A549 (cell line): ENCODE results near the gene AAGAB. TPM values are rescaled to one million over a fixed set of nuclear protein-coding genes. Genes with fewer than 3 reads are reported as not detected.

ENCODE experiments used
- ATAC-seq, 2 experiments: fragments of 200-7000 bp in 1 of 2; fragments of >200 bp in 1 of 2; cut with Nextera tagmentation in 1 of 2; cut with Tn5 transposase in 1 of 2; 3 replicates each; pipeline versions ENCODE4 v1.8.0 to v1.9.1; 2018 to 2020; ENCODE audit warnings: mild to moderate bottlenecking in 1 of 2, moderate library complexity in 1 of 2
- CTCF ChIA-PET: fragments of 300-600 bp; sonication (Branson Sonifier 250); formaldehyde crosslinking; extraction: SDS; loops from one replicate; lab custom pipeline; 2021; ENCODE audit warnings: antibody characterized with exemption, inconsistent platforms; lab: Yijun Ruan, JAX
- POLR2A ChIA-PET: fragments of 350-600 bp; formaldehyde crosslinking; extraction: SDS; loops from one replicate; lab custom pipeline; 2021; ENCODE audit warnings: antibody characterized with exemption, inconsistent platforms; lab: Yijun Ruan, JAX
- DNase-seq, 2 experiments: peaks; one replicate each; pipeline versions ENCODE4 v3.0.0 to v3.0.0-alpha.2; 2011 to 2016; ENCODE audit warnings: low read depth in 1 of 2, low spot score in 1 of 2
- FAIRE-seq: peaks from 2 replicates; lab custom pipeline; 2011; peaks lifted over from hg19 to GRCh38; lab: Jason Lieb, UNC
- H3K27ac ChIP-seq, 2 experiments: fragments of >200 bp; sonication (Bioruptor Twin); formaldehyde crosslinking; 3 replicates each; pipeline ENCODE4 v1.5.1; 2016 to 2017
- H3K4me1 ChIP-seq: fragments of >200 bp; sonication (Bioruptor Twin); formaldehyde crosslinking; 3 replicates; pipeline ENCODE4 v1.6.1; 2016
- H3K4me2 ChIP-seq: fragments of >200 bp; sonication (Bioruptor Twin); formaldehyde crosslinking; 3 replicates; pipeline ENCODE4 v1.6.1; 2016
- H3K4me3 ChIP-seq: fragments of >200 bp; sonication (Bioruptor Twin); formaldehyde crosslinking; 3 replicates; pipeline ENCODE4 v1.5.1; 2016
- H3K9me3 ChIP-seq: fragments of >200 bp; sonication (Bioruptor Twin); formaldehyde crosslinking; 3 replicates; pipeline ENCODE4 v1.6.1; 2016
- CEBPB ChIP-seq, 2 experiments: fragments of >200 bp in 1 of 2; sonication (Bioruptor Twin) in 1 of 2; formaldehyde crosslinking in 1 of 2; IDR thresholded peaks; 2 replicates each; pipeline ENCODE4 v1.6.1; 2012 to 2016
- CHD2 ChIP-seq: fragments of 150-350 bp; IDR thresholded peaks from 2 replicates; pipeline ENCODE4 v1.6.1; 2014; ENCODE audit warnings: low read length; ENCODE audit not compliant: partially characterized antibody
- FOSB ChIP-seq: fragments of 250-450 bp; sonication (Bioruptor Pico); IDR thresholded peaks from 2 replicates; pipeline ENCODE4 v1.5.0; 2020; ENCODE audit warnings: mild to moderate bottlenecking, moderate library complexity
- HOXB5 ChIP-seq: fragments of 250-450 bp; sonication (Bioruptor Pico); IDR thresholded peaks from 2 replicates; pipeline ENCODE4 v1.5.0; 2020; ENCODE audit warnings: mild to moderate bottlenecking, moderate library complexity
- MYC ChIP-seq: IDR thresholded peaks from 2 replicates; pipeline ENCODE4 v1.6.1; 2012; ENCODE audit warnings: mild to moderate bottlenecking, inconsistent platforms, low read length, improper control_type of control experiment, borderline replicate concordance
- NFE2L2 ChIP-seq: fragments of 150-350 bp; conservative IDR thresholded peaks from 2 replicates; pipeline ENCODE4 v1.6.1; 2014; ENCODE audit warnings: low read length
- NR3C1 ChIP-seq: fragments of >200 bp; sonication (Bioruptor Twin); formaldehyde crosslinking; IDR thresholded peaks from 3 replicates; pipeline ENCODE4 v1.6.1; 2017
- POLR2AphosphoS2 ChIP-seq: conservative IDR thresholded peaks from 2 replicates; pipeline ENCODE4 v1.6.1; 2012; ENCODE audit warnings: low read length, improper control_type of control experiment, inconsistent platforms
- RAD21 ChIP-seq, 2 experiments: fragments of >200 bp in 1 of 2; sonication (Bioruptor Twin) in 1 of 2; formaldehyde crosslinking in 1 of 2; IDR thresholded peaks in 1 of 2; conservative IDR thresholded peaks in 1 of 2; 2 replicates in 1 of 2; 3 replicates in 1 of 2; pipeline ENCODE4 v1.6.1; 2012 to 2018; ENCODE audit warnings: inconsistent platforms in 1 of 2
- SMC3 ChIP-seq: fragments of >200 bp; sonication (Bioruptor Twin); formaldehyde crosslinking; IDR thresholded peaks from 3 replicates; pipeline ENCODE4 v1.6.1; 2018; ENCODE audit warnings: inconsistent platforms
- TP53 ChIP-seq: fragments of 250-450 bp; sonication (Bioruptor Pico); IDR thresholded peaks from 2 replicates; pipeline ENCODE4 v1.5.0; 2021; ENCODE audit warnings: mild to moderate bottlenecking, moderate library complexity
- WGBS: methylation state at CpG from one replicate; pipeline ENCODE4 v1.1.6; 2017; ENCODE audit errors: missing lambda C conversion rate; 5-methylcytosine and 5-hydroxymethylcytosine counted together
- polyA plus RNA-seq, 4 experiments: library from polyadenylated mRNA; depleted of rRNA in 3 of 4; stranded (reverse); fragments of >200 nt; fragmentation: RNase III in 1 of 4; extraction: RNeasy Plus Mini Kit Qiagen cat#74134 plus additional on column Dnase treatment in 1 of 4; gene quantifications; 2 replicates in 3 of 4; 3 replicates in 1 of 4; pipeline ENCODE4 v1.2.3, GENCODE V29; 2011 to 2017
- TF ChIP-seq, protein P1 (sequence below): IDR thresholded peaks from 2 replicates; pipeline ENCODE4 v1.6.1; 2012
- TF ChIP-seq, protein P2 (sequence below): fragments of >200 bp; sonication (Bioruptor Twin); formaldehyde crosslinking; IDR thresholded peaks from 2 replicates; pipeline ENCODE4 v1.6.1; 2016
- TF ChIP-seq, protein P3 (sequence below): fragments of 250-450 bp; sonication (Bioruptor Pico); IDR thresholded peaks from 2 replicates; pipeline ENCODE4 v1.5.0; 2021; ENCODE audit warnings: mild to moderate bottlenecking, moderate library complexity, borderline replicate concordance
- TF ChIP-seq, protein P4 (sequence below): fragments of 450-650 bp; IDR thresholded peaks from 2 replicates; pipeline ENCODE4 v1.6.1; 2014; ENCODE audit warnings: antibody characterized with exemption
- TF ChIP-seq, protein P5 (sequence below): fragments of 250-450 bp; sonication (Bioruptor Pico); IDR thresholded peaks from 2 replicates; pipeline ENCODE4 v1.5.0; 2020; ENCODE audit warnings: low read depth, mild to moderate bottlenecking, moderate library complexity

AAGAB gene
- polyA plus RNA-seq, 2 of the 4 experiments (the other 2 are of a cell fraction): 68.9 to 107 TPM

DNA sequence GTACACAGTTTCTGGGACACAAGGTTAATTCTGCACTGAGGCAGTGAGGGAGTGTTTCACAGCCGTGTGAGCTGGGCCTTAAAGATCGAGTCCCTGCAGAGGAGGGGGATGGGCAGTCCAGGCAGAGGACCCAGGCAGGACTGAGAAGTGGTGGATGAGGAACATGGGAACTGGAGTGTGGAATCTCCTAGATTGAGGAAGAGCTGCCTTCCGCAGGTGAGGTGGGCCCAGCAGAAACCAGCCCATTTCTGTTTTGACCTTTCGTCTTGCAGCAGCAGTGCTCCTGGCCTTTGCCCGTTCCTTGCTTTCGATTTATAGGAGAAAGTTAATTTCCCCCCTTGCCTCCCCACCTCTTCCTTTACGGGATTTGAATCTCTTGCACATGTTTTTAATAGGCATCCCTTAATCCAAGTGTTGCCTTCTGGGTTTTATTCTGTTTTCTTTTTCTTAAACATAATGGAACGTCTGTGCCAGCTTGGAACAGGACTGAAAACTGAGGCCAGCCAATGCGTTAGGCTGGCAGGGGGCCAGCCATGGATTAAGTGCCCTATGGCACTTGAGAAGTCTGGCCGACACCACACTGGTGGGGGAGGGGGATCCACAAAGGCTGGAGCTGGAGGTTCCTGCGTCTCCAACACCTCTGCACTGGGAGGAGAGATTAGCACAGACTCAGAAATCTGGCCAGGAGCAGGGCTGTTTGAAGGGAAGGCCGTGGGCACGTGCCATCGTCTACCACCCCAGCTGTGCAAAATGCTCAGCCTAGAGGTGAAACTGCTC, 78.1 kb downstream of the AAGAB start:
- FAIRE-seq (no peak), DNase-seq (no peak), ATAC-seq (no peak)
- TF ChIP-seq TP53 (no peak), NR3C1 (no peak), POLR2AphosphoS2 (no peak), RAD21 (conservative IDR thresholded peaks at IDR 0.05 in 1 of 2, IDR thresholded peaks at IDR 0.05 in 1 of 2) (0 out of 5 replicates have a peak, but pooled peaks of 1 of the 2 experiments have one; percentile 3), HOXB5 (CRISPR knock-in tag) (no peak), NFE2L2 (no peak), SMC3 (no peak), FOSB (CRISPR knock-in tag) (0 out of 2 replicates have a peak, but pooled peaks have one; percentile 20)
- TF ChIP-seq, protein P1, sequence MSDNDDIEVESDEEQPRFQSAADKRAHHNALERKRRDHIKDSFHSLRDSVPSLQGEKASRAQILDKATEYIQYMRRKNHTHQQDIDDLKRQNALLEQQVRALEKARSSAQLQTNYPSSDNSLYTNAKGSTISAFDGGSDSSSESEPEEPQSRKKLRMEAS: 0 out of 2 replicates have a peak, but pooled peaks have one; percentile 34
- TF ChIP-seq, protein P2, sequence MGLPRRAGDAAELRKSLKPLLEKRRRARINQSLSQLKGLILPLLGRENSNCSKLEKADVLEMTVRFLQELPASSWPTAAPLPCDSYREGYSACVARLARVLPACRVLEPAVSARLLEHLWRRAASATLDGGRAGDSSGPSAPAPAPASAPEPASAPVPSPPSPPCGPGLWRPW: no peak
- TF ChIP-seq, protein P3, sequence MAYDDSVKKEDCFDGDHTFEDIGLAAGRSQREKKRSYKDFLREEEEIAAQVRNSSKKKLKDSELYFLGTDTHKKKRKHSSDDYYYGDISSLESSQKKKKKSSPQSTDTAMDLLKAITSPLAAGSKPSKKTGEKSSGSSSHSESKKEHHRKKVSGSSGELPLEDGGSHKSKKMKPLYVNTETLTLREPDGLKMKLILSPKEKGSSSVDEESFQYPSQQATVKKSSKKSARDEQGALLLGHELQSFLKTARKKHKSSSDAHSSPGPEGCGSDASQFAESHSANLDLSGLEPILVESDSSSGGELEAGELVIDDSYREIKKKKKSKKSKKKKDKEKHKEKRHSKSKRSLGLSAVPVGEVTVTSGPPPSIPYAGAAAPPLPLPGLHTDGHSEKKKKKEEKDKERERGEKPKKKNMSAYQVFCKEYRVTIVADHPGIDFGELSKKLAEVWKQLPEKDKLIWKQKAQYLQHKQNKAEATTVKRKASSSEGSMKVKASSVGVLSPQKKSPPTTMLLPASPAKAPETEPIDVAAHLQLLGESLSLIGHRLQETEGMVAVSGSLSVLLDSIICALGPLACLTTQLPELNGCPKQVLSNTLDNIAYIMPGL (CRISPR knock-in tag): no peak
- POLR2A ChIA-PET: interaction anchor here (0.6 kb wide), 1 partner anchor 9 kb away, joined by 9 read pairs; no protein-coding TSS in a partner anchor
- no peaks in the 10 kb centered on the region for H3K9me3 ChIP-seq
- H3K4me1 ChIP-seq: peaks cover 96% of the 10 kb centered on the region
- H3K4me2 ChIP-seq: peak overlapping the region; percentile 65; the same call in 2 of the 3 replicates
- 69% methylated on average over 14 of the region's 14 CpGs for WGBS
- H3K27ac ChIP-seq: peak overlapping the region; percentile 74 to 84; a peak in 5 of 6 replicates
- CTCF ChIA-PET: interaction anchor here (1.2 to 2.5 kb wide), 6 partner anchors 10 to 230 kb away, joined by 3 to 7 read pairs (median 4); no protein-coding TSS in a partner anchor
- H3K4me3 ChIP-seq: no peak overlapping the region

DNA sequence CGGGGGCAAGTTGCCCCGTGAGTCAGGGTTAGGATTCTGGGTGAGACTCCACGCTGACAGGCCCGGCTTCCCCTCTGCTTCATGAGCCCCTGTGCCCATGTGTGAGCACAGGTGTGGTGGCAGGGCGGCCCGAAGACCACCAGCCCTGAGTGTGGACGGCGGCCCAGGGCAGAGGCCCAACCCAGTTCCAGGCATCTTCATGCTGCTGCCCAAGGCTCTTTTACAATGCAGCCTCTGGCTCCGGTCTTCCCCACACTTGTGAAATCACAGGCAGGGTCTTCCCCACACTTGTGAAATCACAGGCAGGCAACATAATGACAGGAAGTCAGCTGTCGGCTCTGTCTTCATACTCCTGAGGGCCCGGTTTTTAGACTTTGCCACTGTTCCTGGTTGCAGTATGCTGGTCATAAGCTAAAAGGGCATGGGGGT, 78.8 kb downstream of the AAGAB start:
- 83% methylated on average over 11 of the region's 11 CpGs for WGBS

More for the DNA sequence above, 78.8 kb downstream of the AAGAB start:
- CTCF ChIA-PET: interaction anchor here (0.5 to 1.9 kb wide), 8 partner anchors 9 to 568 kb away, joined by 3 to 7 read pairs (median 3); no protein-coding TSS in a partner anchor
- TF ChIP-seq MYC (no peak), SMC3 (no peak), CHD2 (no peak), CEBPB (IDR thresholded peaks at IDR 0.05) (peak in 1 of 2 experiments; percentile 68; a peak in 2 of 4 replicates)
- TF ChIP-seq, protein P4, sequence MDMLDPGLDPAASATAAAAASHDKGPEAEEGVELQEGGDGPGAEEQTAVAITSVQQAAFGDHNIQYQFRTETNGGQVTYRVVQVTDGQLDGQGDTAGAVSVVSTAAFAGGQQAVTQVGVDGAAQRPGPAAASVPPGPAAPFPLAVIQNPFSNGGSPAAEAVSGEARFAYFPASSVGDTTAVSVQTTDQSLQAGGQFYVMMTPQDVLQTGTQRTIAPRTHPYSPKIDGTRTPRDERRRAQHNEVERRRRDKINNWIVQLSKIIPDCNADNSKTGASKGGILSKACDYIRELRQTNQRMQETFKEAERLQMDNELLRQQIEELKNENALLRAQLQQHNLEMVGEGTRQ: no peak
- TF ChIP-seq, protein P5, sequence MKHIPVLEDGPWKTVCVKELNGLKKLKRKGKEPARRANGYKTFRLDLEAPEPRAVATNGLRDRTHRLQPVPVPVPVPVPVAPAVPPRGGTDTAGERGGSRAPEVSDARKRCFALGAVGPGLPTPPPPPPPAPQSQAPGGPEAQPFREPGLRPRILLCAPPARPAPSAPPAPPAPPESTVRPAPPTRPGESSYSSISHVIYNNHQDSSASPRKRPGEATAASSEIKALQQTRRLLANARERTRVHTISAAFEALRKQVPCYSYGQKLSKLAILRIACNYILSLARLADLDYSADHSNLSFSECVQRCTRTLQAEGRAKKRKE (CRISPR knock-in tag): no peak; the same call in 1 of the 2 replicates
- TF ChIP-seq, all 56 proteins: peak for 1
- H3K9me3 ChIP-seq: no peaks in the 10 kb centered on the region
- no peak overlapping the region for H3K4me3 ChIP-seq
- DNase-seq (no peak), ATAC-seq (no peak), FAIRE-seq (no peak)
- POLR2A ChIA-PET: interaction anchor here (0.7 to 1.4 kb wide), 3 partner anchors 47 to 229 kb away, joined by 3 to 4 read pairs (median 3); partner anchors contain the start of gene SMAD3
- peak overlapping the region; percentile 74 to 84 for H3K27ac ChIP-seq
- H3K4me1 ChIP-seq: peaks cover 97% of the 10 kb centered on the region
- H3K4me2 ChIP-seq: peak overlapping the region; percentile 65
